Measurements from ENCODE around the gene CGA.

Gene CGA

DNA sequence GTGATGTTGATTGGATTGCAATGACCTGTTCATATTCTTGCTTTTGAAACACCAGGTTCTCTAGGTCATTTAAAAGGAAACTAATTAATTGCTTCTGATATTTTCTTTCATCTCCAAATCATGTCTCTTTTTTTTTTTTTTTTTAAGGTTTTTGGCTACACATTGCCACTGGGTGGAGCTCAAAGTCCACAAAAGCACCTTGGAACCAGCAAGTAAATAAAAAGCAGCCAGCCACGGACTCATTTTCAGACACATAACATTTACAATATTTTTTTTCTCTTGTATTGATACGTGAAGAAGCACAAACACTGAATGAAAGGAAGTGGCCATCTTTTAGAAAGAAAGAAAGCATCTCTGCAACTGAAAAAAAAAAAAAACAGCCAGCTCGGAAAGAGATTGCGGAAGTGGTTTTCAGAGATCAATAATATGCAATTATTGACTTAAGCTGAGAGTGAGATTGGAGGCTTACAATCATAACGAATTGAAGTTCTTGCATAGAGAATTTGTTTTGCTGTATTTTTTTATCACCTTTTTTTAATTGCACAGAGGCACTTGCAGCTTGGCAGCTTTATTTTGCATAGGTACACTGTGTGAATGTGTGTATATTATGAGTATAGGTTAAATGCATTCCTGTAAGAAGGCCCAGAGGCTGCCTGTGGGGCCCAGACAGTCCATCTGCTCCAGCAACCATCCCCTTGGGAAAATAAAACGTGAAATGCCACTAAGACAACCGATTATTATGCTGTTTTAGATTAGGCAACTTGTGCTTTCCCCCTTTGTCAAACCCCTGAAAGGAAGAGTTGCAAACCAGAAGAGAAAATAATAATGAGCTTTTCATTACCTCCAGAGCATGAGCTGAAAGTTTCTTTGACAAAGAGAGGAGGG lies 28.2 kb downstream of the CGA start:
- no peak overlapping the region for H3K23ac ChIP-seq (ENCODE audit: low read depth, low read length, poor library complexity)
- peak overlapping the region in 1 of 2 donors; percentile 29 for H3K4me3 ChIP-seq (ENCODE audit: low read length in 2 of 2)
- peak overlapping the region; percentile 87 for H2AFZ ChIP-seq (ENCODE audit: low read length)
- no peak overlapping the region for H4K91ac ChIP-seq (ENCODE audit: low read depth, low read length, poor library complexity)
- no peaks in the 10 kb centered on the region for H3K36me3 ChIP-seq (replicated peaks in 1 of 2; ENCODE audit: control insufficient read depth in 2 of 2, insufficient read depth in 2 of 2, low read length in 2 of 2)
- WGBS, 2 donors (ENCODE audit: extremely low coverage in 2 of 2, insufficient read length in 2 of 2, insufficient replicate concordance in 1 of 2), result no CpG with 5 or more reads among the region's 7 CpGs
- H3K4me1 ChIP-seq (ENCODE audit: control insufficient read depth in 2 of 2, insufficient read depth in 1 of 2, low read depth in 1 of 2, low read length in 2 of 2), result peaks cover 6% of the 10 kb centered on the region in 2 donors
- H3K27me3 ChIP-seq (ENCODE audit: control insufficient read depth in 3 of 3, insufficient read depth in 3 of 3, low read depth in 1 of 3, low read length in 3 of 3), result no peaks in the 10 kb centered on the region
- H4K8ac ChIP-seq (ENCODE audit: low read depth, low read length), result no peak overlapping the region
- DNase-seq (ENCODE audit: low spot score), result peak; percentile 45
- H3K9me3 ChIP-seq (replicated peaks in 1 of 2; ENCODE audit: control insufficient read depth in 2 of 2, insufficient read depth in 1 of 2, low read depth in 1 of 2, low read length in 2 of 2), result no peaks in the 10 kb centered on the region
- no peak overlapping the region for H2BK120ac ChIP-seq (ENCODE audit: low read depth, low read length)
- H3K9ac ChIP-seq (ENCODE audit: low read depth, low read length, poor library complexity), result no peak overlapping the region
- no peak overlapping the region for H2BK15ac ChIP-seq (ENCODE audit: low read length)
- H2BK5ac ChIP-seq (ENCODE audit: low read length), result no peak overlapping the region
- H3K4me2 ChIP-seq (ENCODE audit: insufficient read depth, low read length, poor library complexity, severe bottlenecking), result no peak overlapping the region
- no peak overlapping the region for H2BK12ac ChIP-seq (ENCODE audit: low read length)
- H3K4ac ChIP-seq (ENCODE audit: low read length), result no peak overlapping the region
- H2AK5ac ChIP-seq (ENCODE audit: low read depth, low read length), result no peak overlapping the region
- no peak overlapping the region for H3K18ac ChIP-seq (ENCODE audit: low read length)
- no peaks in the 10 kb centered on the region for H3K79me1 ChIP-seq (ENCODE audit: low read depth, low read length)
- H3K27ac ChIP-seq (replicated peaks; ENCODE audit: low read length), result no peak overlapping the region
- no peak overlapping the region for H3K14ac ChIP-seq (ENCODE audit: low read length)

DNA sequence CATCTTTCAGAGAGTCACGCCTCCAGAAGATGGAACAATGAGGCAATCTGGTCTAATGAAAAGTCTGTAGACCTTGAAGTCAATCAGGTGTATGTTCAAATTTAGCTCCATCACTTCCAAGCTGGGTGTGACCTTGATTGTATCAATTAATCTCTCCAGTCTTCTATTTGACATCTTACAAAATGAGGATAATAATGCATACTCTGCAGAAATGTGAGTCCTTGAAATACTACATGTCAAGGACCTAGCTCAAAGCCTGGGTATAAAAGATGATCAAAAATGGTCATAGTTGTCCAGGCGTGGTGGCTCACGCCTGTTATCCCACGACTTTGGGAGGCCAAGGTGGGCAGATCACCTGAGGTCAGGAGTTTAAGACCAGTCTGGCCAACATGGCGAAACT lies 29.8 kb downstream of the CGA start:
- H3K4ac ChIP-seq (ENCODE audit: low read length), result no peak overlapping the region
- no peak overlapping the region for H4K91ac ChIP-seq (ENCODE audit: low read depth, low read length, poor library complexity)
- H3K27me3 ChIP-seq (ENCODE audit: control insufficient read depth in 3 of 3, insufficient read depth in 3 of 3, low read depth in 1 of 3, low read length in 3 of 3), result no peaks in the 10 kb centered on the region
- H2BK5ac ChIP-seq (ENCODE audit: low read length), result no peak overlapping the region
- no peaks in the 10 kb centered on the region for H3K9me3 ChIP-seq (replicated peaks in 1 of 2; ENCODE audit: control insufficient read depth in 2 of 2, insufficient read depth in 1 of 2, low read depth in 1 of 2, low read length in 2 of 2)
- DNase-seq (ENCODE audit: low spot score), result no peak
- H3K4me3 ChIP-seq (ENCODE audit: low read length in 2 of 2), result no peak overlapping the region
- no peak overlapping the region for H3K14ac ChIP-seq (ENCODE audit: low read length)
- no peak overlapping the region for H2BK12ac ChIP-seq (ENCODE audit: low read length)
- H3K79me1 ChIP-seq (ENCODE audit: low read depth, low read length), result no peaks in the 10 kb centered on the region
- H3K9ac ChIP-seq (ENCODE audit: low read depth, low read length, poor library complexity), result no peak overlapping the region
- no peak overlapping the region for H3K18ac ChIP-seq (ENCODE audit: low read length)
- H3K23ac ChIP-seq (ENCODE audit: low read depth, low read length, poor library complexity), result no peak overlapping the region
- no peaks in the 10 kb centered on the region for H3K36me3 ChIP-seq (replicated peaks in 1 of 2; ENCODE audit: control insufficient read depth in 2 of 2, insufficient read depth in 2 of 2, low read length in 2 of 2)
- H2BK120ac ChIP-seq (ENCODE audit: low read depth, low read length), result no peak overlapping the region
- no peak overlapping the region for H2BK15ac ChIP-seq (ENCODE audit: low read length)
- peaks cover 6% of the 10 kb centered on the region in 2 donors for H3K4me1 ChIP-seq (ENCODE audit: control insufficient read depth in 2 of 2, insufficient read depth in 1 of 2, low read depth in 1 of 2, low read length in 2 of 2)
- H4K8ac ChIP-seq (ENCODE audit: low read depth, low read length), result no peak overlapping the region
- H2AFZ ChIP-seq (ENCODE audit: low read length), result no peak overlapping the region
- H3K4me2 ChIP-seq (ENCODE audit: insufficient read depth, low read length, poor library complexity, severe bottlenecking), result no peak overlapping the region
- H3K27ac ChIP-seq (replicated peaks; ENCODE audit: low read length), result no peak overlapping the region
- H2AK5ac ChIP-seq (ENCODE audit: low read depth, low read length), result no peak overlapping the region
- no CpG with 5 or more reads among the region's 5 CpGs for WGBS, 2 donors (ENCODE audit: extremely low coverage in 2 of 2, insufficient read length in 2 of 2, insufficient replicate concordance in 1 of 2)

- WGBS, 2 donors (ENCODE audit: extremely low coverage in 2 of 2, insufficient read length in 2 of 2, insufficient replicate concordance in 1 of 2), result no CpG with 5 or more reads among the region's 18 CpGs
- no peak overlapping the region for H2AFZ ChIP-seq (ENCODE audit: low read length)
Observed at GRCh38 chr6:87059943-87060342, 35.0 kb downstream of the CGA start.

GRCh38 chr6:87054143-87054833 lies 40.6 kb downstream of the CGA start:
- no peak overlapping the region for H2BK120ac ChIP-seq (ENCODE audit: low read depth, low read length)
- no peaks in the 10 kb centered on the region for H3K79me1 ChIP-seq (ENCODE audit: low read depth, low read length)
- H3K27ac ChIP-seq (replicated peaks; ENCODE audit: low read length), result no peak overlapping the region
- no peaks in the 10 kb centered on the region for H3K27me3 ChIP-seq (ENCODE audit: control insufficient read depth in 3 of 3, insufficient read depth in 3 of 3, low read depth in 1 of 3, low read length in 3 of 3)
- H3K4me3 ChIP-seq (ENCODE audit: low read length in 2 of 2), result no peak overlapping the region
- H4K91ac ChIP-seq (ENCODE audit: low read depth, low read length, poor library complexity), result no peak overlapping the region
- no peak overlapping the region for H3K4me2 ChIP-seq (ENCODE audit: insufficient read depth, low read length, poor library complexity, severe bottlenecking)
- H3K18ac ChIP-seq (ENCODE audit: low read length), result no peak overlapping the region
- H2BK15ac ChIP-seq (ENCODE audit: low read length), result no peak overlapping the region
- H3K4ac ChIP-seq (ENCODE audit: low read length), result no peak overlapping the region
- H3K9ac ChIP-seq (ENCODE audit: low read depth, low read length, poor library complexity), result no peak overlapping the region
- H3K4me1 ChIP-seq (ENCODE audit: control insufficient read depth in 2 of 2, insufficient read depth in 1 of 2, low read depth in 1 of 2, low read length in 2 of 2), result peaks cover 0 to 1% of the 10 kb centered on the region in 2 donors
- H3K14ac ChIP-seq (ENCODE audit: low read length), result no peak overlapping the region
- no CpG with 5 or more reads among the region's 3 CpGs for WGBS, 2 donors (ENCODE audit: extremely low coverage in 2 of 2, insufficient read length in 2 of 2, insufficient replicate concordance in 1 of 2)
- no peaks in the 10 kb centered on the region for H3K36me3 ChIP-seq (replicated peaks in 1 of 2; ENCODE audit: control insufficient read depth in 2 of 2, insufficient read depth in 2 of 2, low read length in 2 of 2)
- DNase-seq (ENCODE audit: low spot score), result no peak
- no peak overlapping the region for H3K23ac ChIP-seq (ENCODE audit: low read depth, low read length, poor library complexity)
- H2BK12ac ChIP-seq (ENCODE audit: low read length), result no peak overlapping the region
- no peak overlapping the region for H2BK5ac ChIP-seq (ENCODE audit: low read length)
- H3K9me3 ChIP-seq (replicated peaks in 1 of 2; ENCODE audit: control insufficient read depth in 2 of 2, insufficient read depth in 1 of 2, low read depth in 1 of 2, low read length in 2 of 2), result no peaks in the 10 kb centered on the region
- H2AK5ac ChIP-seq (ENCODE audit: low read depth, low read length), result no peak overlapping the region
- no peak overlapping the region for H4K8ac ChIP-seq (ENCODE audit: low read depth, low read length)
- no peak overlapping the region for H2AFZ ChIP-seq (ENCODE audit: low read length)

More at GRCh38 chr6:87059943-87060342, 35.0 kb downstream of the CGA start:
- no peak overlapping the region for H3K27ac ChIP-seq (replicated peaks; ENCODE audit: low read length)
- no peak for DNase-seq (ENCODE audit: low spot score)
- H3K9me3 ChIP-seq (replicated peaks in 1 of 2; ENCODE audit: control insufficient read depth in 2 of 2, insufficient read depth in 1 of 2, low read depth in 1 of 2, low read length in 2 of 2), result no peaks in the 10 kb centered on the region
- no peak overlapping the region for H3K4me2 ChIP-seq (ENCODE audit: insufficient read depth, low read length, poor library complexity, severe bottlenecking)
- H3K9ac ChIP-seq (ENCODE audit: low read depth, low read length, poor library complexity), result no peak overlapping the region
- no peak overlapping the region for H3K23ac ChIP-seq (ENCODE audit: low read depth, low read length, poor library complexity)
- H4K91ac ChIP-seq (ENCODE audit: low read depth, low read length, poor library complexity), result no peak overlapping the region
- H3K14ac ChIP-seq (ENCODE audit: low read length), result no peak overlapping the region
- no peak overlapping the region for H2AK5ac ChIP-seq (ENCODE audit: low read depth, low read length)
- peaks cover 0 to 1% of the 10 kb centered on the region in 2 donors for H3K4me1 ChIP-seq (ENCODE audit: control insufficient read depth in 2 of 2, insufficient read depth in 1 of 2, low read depth in 1 of 2, low read length in 2 of 2)
- H3K4ac ChIP-seq (ENCODE audit: low read length), result no peak overlapping the region
- H3K27me3 ChIP-seq (ENCODE audit: control insufficient read depth in 3 of 3, insufficient read depth in 3 of 3, low read depth in 1 of 3, low read length in 3 of 3), result no peaks in the 10 kb centered on the region
- H2BK120ac ChIP-seq (ENCODE audit: low read depth, low read length), result no peak overlapping the region
- H2BK15ac ChIP-seq (ENCODE audit: low read length), result no peak overlapping the region
- no peak overlapping the region for H4K8ac ChIP-seq (ENCODE audit: low read depth, low read length)
- no peak overlapping the region for H3K18ac ChIP-seq (ENCODE audit: low read length)
- no peaks in the 10 kb centered on the region for H3K79me1 ChIP-seq (ENCODE audit: low read depth, low read length)
- H3K36me3 ChIP-seq (replicated peaks in 1 of 2; ENCODE audit: control insufficient read depth in 2 of 2, insufficient read depth in 2 of 2, low read length in 2 of 2), result no peaks in the 10 kb centered on the region
- H2BK5ac ChIP-seq (ENCODE audit: low read length), result no peak overlapping the region
- H3K4me3 ChIP-seq (ENCODE audit: low read length in 2 of 2), result no peak overlapping the region
- H2BK12ac ChIP-seq (ENCODE audit: low read length), result no peak overlapping the region

All from neuronal stem cell (in vitro differentiated cells).